Measurements from ENCODE around the gene ZSCAN12. TPM values are rescaled to one million over a fixed set of nuclear protein-coding genes. Genes with fewer than 3 reads are reported as not detected.

Gene ZSCAN12
- total and polyA plus RNA-seq, 10 of the 15 experiments (the other 5 are each of a cell fraction or from before 2014, with no cell fraction given), result 1.2 to 12.2 (median 7.4) TPM

DNA sequence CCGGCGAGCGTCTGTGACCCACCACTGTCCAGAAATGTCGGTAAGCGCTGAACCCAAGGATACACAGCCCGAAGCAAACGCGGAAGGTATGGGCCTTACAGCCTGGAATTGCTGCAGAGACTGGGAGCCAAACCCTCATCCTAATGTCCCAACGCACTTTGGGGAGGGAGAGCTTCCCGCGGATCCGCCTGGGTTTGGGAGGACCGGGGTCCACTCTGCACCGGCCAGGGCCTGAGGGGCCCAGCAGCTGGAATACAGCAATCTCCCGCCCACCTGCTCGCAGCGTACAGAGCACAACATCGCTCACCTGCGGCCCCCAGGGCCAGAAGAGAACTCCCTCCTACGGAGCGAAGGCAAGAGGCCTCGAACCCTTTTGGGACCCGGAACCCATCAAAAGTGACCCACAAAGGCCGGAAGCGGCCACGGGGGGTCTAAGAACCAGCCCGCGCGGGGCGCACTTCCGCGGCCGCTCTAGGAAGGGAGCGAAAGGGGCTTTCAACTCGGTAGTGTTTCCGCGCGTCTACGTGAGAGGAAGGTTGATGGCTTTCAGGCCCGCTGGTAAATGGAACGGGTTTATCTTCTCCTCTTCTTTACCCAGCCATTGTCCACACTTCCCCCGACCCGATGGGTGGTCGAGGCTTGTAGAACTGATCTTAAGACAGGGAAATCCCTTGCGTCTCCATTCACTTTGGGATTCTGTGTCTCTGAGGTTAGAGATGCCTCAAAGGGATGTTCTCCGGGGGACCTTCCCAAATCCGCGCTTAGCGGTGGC, at the start of gene ZSCAN12 (continued):
- TF ChIP-seq EED (IDR thresholded peaks at IDR 0.05; ENCODE audit: low read depth) (peak; percentile 63), IKZF2 (IDR thresholded peaks at IDR 0.05) (peak; percentile 59 to 73), YBX1 (IDR thresholded peaks at IDR 0.05) (no peak), SRF (IDR thresholded peaks at IDR 0.05; ENCODE audit: low read depth in 2 of 2, low read length in 2 of 2) (peak in 1 of 2 experiments; percentile 84; a peak in 2 of 4 replicates), MTA2 (IDR thresholded peaks at IDR 0.05; ENCODE audit: low read depth) (0 out of 2 replicates have a peak, but pooled peaks have one; percentile 49), ZNF24 (IDR thresholded peaks at IDR 0.05) (peak; percentile 77), RCOR1 (conservative IDR thresholded peaks at IDR 0.05; ENCODE audit: low read depth, low read length) (0 out of 2 replicates have a peak, but pooled peaks have one; percentile 55), SMAD1 (IDR thresholded peaks at IDR 0.05; ENCODE audit: low read depth, partially characterized antibody) (peak; percentile 30), NR2C1 (IDR thresholded peaks at IDR 0.05) (peak; percentile 90), ETV6 (conservative IDR thresholded peaks at IDR 0.05 in 1 of 2, IDR thresholded peaks at IDR 0.05 in 1 of 2; ENCODE audit: borderline replicate concordance in 1 of 2, low read depth in 1 of 2) (peak in 1 of 2 experiments; percentile 85; a peak in 2 of 4 replicates), KLF5 (IDR thresholded peaks at IDR 0.05; ENCODE audit: partially characterized antibody) (peak; percentile 22), NR2F1 (conservative IDR thresholded peaks at IDR 0.05) (peak; percentile 86), SP1 (IDR thresholded peaks at IDR 0.05; ENCODE audit: low read depth, low read length) (peak; percentile 31), YY1 (IDR thresholded peaks at IDR 0.05; ENCODE audit: low read depth, low read length) (peak; percentile 90), CHD2 (IDR thresholded peaks at IDR 0.05; ENCODE audit: borderline replicate concordance, low read depth, low read length) (peak; percentile 23; the same call in 1 of the 2 replicates), HDAC6 (IDR thresholded peaks at IDR 0.05; ENCODE audit: unreplicated experiment) (no peak), SIN3A (IDR thresholded peaks at IDR 0.05; ENCODE audit: low read depth, low read length) (peak; percentile 74; the same call in 1 of the 2 replicates), ZSCAN29 (IDR thresholded peaks at IDR 0.05) (peak; percentile 7; the same call in 1 of the 2 replicates), SPI1 (IDR thresholded peaks at IDR 0.05; ENCODE audit: borderline replicate concordance, insufficient read depth, low read depth, low read length) (no peak), JUND (IDR thresholded peaks at IDR 0.05; ENCODE audit: low read depth, low read length) (no peak)
- TF ChIP-seq, protein P1, sequence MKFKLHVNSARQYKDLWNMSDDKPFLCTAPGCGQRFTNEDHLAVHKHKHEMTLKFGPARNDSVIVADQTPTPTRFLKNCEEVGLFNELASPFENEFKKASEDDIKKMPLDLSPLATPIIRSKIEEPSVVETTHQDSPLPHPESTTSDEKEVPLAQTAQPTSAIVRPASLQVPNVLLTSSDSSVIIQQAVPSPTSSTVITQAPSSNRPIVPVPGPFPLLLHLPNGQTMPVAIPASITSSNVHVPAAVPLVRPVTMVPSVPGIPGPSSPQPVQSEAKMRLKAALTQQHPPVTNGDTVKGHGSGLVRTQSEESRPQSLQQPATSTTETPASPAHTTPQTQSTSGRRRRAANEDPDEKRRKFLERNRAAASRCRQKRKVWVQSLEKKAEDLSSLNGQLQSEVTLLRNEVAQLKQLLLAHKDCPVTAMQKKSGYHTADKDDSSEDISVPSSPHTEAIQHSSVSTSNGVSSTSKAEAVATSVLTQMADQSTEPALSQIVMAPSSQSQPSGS (IDR thresholded peaks at IDR 0.05; ENCODE audit: low read length), result 0 out of 2 replicates have a peak, but pooled peaks have one; percentile 43
- TF ChIP-seq, protein P2, sequence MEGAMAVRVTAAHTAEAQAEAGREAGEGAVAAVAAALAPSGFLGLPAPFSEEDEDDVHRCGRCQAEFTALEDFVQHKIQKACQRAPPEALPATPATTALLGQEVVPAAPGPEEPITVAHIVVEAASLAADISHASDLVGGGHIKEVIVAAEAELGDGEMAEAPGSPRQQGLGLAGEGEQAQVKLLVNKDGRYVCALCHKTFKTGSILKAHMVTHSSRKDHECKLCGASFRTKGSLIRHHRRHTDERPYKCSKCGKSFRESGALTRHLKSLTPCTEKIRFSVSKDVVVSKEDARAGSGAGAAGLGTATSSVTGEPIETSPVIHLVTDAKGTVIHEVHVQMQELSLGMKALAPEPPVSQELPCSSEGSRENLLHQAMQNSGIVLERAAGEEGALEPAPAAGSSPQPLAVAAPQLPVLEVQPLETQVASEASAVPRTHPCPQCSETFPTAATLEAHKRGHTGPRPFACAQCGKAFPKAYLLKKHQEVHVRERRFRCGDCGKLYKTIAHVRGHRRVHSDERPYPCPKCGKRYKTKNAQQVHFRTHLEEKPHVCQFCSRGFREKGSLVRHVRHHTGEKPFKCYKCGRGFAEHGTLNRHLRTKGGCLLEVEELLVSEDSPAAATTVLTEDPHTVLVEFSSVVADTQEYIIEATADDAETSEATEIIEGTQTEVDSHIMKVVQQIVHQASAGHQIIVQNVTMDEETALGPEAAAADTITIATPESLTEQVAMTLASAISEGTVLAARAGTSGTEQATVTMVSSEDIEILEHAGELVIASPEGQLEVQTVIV (IDR thresholded peaks at IDR 0.05; ENCODE audit: borderline replicate concordance, partially characterized antibody), result peak; percentile 14
- TF ChIP-seq, protein P3, sequence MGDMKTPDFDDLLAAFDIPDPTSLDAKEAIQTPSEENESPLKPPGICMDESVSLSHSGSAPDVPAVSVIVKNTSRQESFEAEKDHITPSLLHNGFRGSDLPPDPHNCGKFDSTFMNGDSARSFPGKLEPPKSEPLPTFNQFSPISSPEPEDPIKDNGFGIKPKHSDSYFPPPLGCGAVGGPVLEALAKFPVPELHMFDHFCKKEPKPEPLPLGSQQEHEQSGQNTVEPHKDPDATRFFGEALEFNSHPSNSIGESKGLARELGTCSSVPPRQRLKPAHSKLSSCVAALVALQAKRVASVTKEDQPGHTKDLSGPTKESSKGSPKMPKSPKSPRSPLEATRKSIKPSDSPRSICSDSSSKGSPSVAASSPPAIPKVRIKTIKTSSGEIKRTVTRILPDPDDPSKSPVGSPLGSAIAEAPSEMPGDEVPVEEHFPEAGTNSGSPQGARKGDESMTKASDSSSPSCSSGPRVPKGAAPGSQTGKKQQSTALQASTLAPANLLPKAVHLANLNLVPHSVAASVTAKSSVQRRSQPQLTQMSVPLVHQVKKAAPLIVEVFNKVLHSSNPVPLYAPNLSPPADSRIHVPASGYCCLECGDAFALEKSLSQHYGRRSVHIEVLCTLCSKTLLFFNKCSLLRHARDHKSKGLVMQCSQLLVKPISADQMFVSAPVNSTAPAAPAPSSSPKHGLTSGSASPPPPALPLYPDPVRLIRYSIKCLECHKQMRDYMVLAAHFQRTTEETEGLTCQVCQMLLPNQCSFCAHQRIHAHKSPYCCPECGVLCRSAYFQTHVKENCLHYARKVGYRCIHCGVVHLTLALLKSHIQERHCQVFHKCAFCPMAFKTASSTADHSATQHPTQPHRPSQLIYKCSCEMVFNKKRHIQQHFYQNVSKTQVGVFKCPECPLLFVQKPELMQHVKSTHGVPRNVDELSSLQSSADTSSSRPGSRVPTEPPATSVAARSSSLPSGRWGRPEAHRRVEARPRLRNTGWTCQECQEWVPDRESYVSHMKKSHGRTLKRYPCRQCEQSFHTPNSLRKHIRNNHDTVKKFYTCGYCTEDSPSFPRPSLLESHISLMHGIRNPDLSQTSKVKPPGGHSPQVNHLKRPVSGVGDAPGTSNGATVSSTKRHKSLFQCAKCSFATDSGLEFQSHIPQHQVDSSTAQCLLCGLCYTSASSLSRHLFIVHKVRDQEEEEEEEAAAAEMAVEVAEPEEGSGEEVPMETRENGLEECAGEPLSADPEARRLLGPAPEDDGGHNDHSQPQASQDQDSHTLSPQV (IDR thresholded peaks at IDR 0.05), result no peak

All from GM12878 (cell line).